ENCODE measurements around the gene PRLR.

DNA sequence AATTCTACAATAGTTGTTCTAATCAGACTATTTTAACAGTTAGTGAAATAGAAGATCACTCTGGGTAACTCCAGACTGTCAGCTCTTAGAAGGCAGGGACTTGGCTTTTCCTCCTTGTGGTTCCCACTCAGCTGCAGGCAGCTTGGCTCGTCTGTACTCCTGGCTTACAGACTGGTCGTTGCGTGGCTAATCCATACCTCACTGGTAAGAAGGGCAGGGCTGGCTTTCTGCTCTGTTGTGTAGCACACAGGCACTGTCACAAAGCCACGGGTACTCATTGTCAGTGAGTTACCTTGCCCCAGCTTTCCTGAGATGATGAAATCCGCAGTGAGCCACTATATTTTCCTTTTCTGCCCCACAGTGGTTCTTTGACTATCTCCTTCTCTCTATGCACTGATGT is 1.8 kb upstream of the PRLR start:
- TF ChIP-seq, protein P1, sequence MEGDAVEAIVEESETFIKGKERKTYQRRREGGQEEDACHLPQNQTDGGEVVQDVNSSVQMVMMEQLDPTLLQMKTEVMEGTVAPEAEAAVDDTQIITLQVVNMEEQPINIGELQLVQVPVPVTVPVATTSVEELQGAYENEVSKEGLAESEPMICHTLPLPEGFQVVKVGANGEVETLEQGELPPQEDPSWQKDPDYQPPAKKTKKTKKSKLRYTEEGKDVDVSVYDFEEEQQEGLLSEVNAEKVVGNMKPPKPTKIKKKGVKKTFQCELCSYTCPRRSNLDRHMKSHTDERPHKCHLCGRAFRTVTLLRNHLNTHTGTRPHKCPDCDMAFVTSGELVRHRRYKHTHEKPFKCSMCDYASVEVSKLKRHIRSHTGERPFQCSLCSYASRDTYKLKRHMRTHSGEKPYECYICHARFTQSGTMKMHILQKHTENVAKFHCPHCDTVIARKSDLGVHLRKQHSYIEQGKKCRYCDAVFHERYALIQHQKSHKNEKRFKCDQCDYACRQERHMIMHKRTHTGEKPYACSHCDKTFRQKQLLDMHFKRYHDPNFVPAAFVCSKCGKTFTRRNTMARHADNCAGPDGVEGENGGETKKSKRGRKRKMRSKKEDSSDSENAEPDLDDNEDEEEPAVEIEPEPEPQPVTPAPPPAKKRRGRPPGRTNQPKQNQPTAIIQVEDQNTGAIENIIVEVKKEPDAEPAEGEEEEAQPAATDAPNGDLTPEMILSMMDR (conservative IDR thresholded peaks at IDR 0.05; ENCODE audit: low read depth in 2 of 2) = no peak
- TF ChIP-seq EZH2 (IDR thresholded peaks at IDR 0.05; ENCODE audit: low read depth, unreplicated experiment) (no peak), POLR2AphosphoS5 (IDR thresholded peaks at IDR 0.05; ENCODE audit: low read depth) (no peak), JUNB (IDR thresholded peaks at IDR 0.05; ENCODE audit: unreplicated experiment) (no peak), CREB1 (CRISPR knock-in tag; IDR thresholded peaks at IDR 0.05; ENCODE audit: low read depth) (no peak), EZH2phosphoT487 (IDR thresholded peaks at IDR 0.05; ENCODE audit: unreplicated experiment) (no peak), STAT1 (IDR thresholded peaks at IDR 0.05; ENCODE audit: unreplicated experiment) (no peak), ZNF331 (CRISPR knock-in tag; IDR thresholded peaks at IDR 0.05; ENCODE audit: low read depth) (no peak), ZNF114 (CRISPR knock-in tag; IDR thresholded peaks at IDR 0.05) (no peak), NANOG (IDR thresholded peaks at IDR 0.05; ENCODE audit: borderline replicate concordance) (no peak)
- TF ChIP-seq, protein P2, sequence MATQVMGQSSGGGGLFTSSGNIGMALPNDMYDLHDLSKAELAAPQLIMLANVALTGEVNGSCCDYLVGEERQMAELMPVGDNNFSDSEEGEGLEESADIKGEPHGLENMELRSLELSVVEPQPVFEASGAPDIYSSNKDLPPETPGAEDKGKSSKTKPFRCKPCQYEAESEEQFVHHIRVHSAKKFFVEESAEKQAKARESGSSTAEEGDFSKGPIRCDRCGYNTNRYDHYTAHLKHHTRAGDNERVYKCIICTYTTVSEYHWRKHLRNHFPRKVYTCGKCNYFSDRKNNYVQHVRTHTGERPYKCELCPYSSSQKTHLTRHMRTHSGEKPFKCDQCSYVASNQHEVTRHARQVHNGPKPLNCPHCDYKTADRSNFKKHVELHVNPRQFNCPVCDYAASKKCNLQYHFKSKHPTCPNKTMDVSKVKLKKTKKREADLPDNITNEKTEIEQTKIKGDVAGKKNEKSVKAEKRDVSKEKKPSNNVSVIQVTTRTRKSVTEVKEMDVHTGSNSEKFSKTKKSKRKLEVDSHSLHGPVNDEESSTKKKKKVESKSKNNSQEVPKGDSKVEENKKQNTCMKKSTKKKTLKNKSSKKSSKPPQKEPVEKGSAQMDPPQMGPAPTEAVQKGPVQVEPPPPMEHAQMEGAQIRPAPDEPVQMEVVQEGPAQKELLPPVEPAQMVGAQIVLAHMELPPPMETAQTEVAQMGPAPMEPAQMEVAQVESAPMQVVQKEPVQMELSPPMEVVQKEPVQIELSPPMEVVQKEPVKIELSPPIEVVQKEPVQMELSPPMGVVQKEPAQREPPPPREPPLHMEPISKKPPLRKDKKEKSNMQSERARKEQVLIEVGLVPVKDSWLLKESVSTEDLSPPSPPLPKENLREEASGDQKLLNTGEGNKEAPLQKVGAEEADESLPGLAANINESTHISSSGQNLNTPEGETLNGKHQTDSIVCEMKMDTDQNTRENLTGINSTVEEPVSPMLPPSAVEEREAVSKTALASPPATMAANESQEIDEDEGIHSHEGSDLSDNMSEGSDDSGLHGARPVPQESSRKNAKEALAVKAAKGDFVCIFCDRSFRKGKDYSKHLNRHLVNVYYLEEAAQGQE (IDR thresholded peaks at IDR 0.05; ENCODE audit: unreplicated experiment) = no peak
- TF ChIP-seq, protein P3, sequence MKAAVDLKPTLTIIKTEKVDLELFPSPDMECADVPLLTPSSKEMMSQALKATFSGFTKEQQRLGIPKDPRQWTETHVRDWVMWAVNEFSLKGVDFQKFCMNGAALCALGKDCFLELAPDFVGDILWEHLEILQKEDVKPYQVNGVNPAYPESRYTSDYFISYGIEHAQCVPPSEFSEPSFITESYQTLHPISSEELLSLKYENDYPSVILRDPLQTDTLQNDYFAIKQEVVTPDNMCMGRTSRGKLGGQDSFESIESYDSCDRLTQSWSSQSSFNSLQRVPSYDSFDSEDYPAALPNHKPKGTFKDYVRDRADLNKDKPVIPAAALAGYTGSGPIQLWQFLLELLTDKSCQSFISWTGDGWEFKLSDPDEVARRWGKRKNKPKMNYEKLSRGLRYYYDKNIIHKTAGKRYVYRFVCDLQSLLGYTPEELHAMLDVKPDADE (IDR thresholded peaks at IDR 0.05) = no peak
- TF ChIP-seq, protein P4, sequence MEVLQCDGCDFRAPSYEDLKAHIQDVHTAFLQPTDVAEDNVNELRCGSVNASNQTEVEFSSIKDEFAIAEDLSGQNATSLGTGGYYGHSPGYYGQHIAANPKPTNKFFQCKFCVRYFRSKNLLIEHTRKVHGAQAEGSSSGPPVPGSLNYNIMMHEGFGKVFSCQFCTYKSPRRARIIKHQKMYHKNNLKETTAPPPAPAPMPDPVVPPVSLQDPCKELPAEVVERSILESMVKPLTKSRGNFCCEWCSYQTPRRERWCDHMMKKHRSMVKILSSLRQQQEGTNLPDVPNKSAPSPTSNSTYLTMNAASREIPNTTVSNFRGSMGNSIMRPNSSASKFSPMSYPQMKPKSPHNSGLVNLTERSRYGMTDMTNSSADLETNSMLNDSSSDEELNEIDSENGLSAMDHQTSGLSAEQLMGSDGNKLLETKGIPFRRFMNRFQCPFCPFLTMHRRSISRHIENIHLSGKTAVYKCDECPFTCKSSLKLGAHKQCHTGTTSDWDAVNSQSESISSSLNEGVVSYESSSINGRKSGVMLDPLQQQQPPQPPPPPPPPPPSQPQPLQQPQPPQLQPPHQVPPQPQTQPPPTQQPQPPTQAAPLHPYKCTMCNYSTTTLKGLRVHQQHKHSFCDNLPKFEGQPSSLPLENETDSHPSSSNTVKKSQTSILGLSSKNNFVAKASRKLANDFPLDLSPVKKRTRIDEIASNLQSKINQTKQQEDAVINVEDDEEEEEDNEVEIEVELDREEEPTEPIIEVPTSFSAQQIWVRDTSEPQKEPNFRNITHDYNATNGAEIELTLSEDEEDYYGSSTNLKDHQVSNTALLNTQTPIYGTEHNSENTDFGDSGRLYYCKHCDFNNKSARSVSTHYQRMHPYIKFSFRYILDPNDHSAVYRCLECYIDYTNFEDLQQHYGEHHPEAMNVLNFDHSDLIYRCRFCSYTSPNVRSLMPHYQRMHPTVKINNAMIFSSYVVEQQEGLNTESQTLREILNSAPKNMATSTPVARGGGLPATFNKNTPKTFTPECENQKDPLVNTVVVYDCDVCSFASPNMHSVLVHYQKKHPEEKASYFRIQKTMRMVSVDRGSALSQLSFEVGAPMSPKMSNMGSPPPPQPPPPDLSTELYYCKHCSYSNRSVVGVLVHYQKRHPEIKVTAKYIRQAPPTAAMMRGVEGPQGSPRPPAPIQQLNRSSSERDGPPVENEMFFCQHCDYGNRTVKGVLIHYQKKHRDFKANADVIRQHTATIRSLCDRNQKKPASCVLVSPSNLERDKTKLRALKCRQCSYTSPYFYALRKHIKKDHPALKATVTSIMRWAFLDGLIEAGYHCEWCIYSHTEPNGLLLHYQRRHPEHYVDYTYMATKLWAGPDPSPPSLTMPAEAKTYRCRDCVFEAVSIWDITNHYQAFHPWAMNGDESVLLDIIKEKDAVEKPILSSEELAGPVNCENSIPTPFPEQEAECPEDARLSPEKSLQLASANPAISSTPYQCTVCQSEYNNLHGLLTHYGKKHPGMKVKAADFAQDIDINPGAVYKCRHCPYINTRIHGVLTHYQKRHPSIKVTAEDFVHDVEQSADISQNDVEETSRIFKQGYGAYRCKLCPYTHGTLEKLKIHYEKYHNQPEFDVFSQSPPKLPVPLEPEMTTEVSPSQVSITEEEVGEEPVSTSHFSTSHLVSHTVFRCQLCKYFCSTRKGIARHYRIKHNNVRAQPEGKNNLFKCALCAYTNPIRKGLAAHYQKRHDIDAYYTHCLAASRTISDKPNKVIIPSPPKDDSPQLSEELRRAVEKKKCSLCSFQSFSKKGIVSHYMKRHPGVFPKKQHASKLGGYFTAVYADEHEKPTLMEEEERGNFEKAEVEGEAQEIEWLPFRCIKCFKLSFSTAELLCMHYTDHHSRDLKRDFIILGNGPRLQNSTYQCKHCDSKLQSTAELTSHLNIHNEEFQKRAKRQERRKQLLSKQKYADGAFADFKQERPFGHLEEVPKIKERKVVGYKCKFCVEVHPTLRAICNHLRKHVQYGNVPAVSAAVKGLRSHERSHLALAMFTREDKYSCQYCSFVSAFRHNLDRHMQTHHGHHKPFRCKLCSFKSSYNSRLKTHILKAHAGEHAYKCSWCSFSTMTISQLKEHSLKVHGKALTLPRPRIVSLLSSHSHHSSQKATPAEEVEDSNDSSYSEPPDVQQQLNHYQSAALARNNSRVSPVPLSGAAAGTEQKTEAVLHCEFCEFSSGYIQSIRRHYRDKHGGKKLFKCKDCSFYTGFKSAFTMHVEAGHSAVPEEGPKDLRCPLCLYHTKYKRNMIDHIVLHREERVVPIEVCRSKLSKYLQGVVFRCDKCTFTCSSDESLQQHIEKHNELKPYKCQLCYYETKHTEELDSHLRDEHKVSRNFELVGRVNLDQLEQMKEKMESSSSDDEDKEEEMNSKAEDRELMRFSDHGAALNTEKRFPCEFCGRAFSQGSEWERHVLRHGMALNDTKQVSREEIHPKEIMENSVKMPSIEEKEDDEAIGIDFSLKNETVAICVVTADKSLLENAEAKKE (CRISPR knock-in tag; IDR thresholded peaks at IDR 0.05) = no peak
